Cardiac muscle cell (in vitro differentiated cells and primary cell): ENCODE results near the gene HOXB8. TPM values are rescaled to one million over a fixed set of nuclear protein-coding genes. Genes with fewer than 3 reads are reported as not detected.

Source experiments
- DNase-seq, 2 donors: peaks; one replicate each; pipeline versions ENCODE4 v3.0.0 to v3.0.0-alpha.2; 2010 to 2017; ENCODE audit warnings: low read depth in 1 of 2, low spot score in 1 of 2
- H3K27ac ChIP-seq: fragments of 200-600 bp; sonication (generic); 2 replicates; pipeline ENCODE4 v1.5.1; 2016
- H3K27me3 ChIP-seq: fragments of 200-600 bp; sonication (generic); 2 replicates; pipeline ENCODE4 v1.6.0; 2016; ENCODE audit warnings: control low read depth
- H3K36me3 ChIP-seq: fragments of 200-600 bp; sonication (generic); 2 replicates; pipeline ENCODE4 v1.5.1; 2016; ENCODE audit warnings: control low read depth
- H3K4me1 ChIP-seq: fragments of 200-600 bp; sonication (generic); 2 replicates; pipeline ENCODE4 v1.8.1; 2017; ENCODE audit warnings: low read depth, mild to moderate bottlenecking, mixed run types
- H3K4me3 ChIP-seq: fragments of 200-600 bp; sonication (generic); 2 replicates; pipeline ENCODE4 v1.5.1; 2016; ENCODE audit warnings: mild to moderate bottlenecking
- H3K9me3 ChIP-seq: fragments of 200-600 bp; sonication (generic); 2 replicates; pipeline ENCODE4 v1.5.1; 2017; ENCODE audit warnings: low read depth, mild to moderate bottlenecking, control low read depth
- CTCF ChIP-seq: IDR thresholded peaks from 2 replicates; pipeline ENCODE4 v1.5.1; 2012; ENCODE audit warnings: low read depth, mild to moderate bottlenecking, low read length
- polyA plus RNA-seq: library from polyadenylated mRNA; unstranded; fragments of >200 nt; fragmentation: Nextera tagmentation; extraction: Ambion mirVana; gene quantifications from 2 replicates; pipeline ENCODE4 v1.2.1, GENCODE V29; 2016
- total RNA-seq: library from RNA; depleted of rRNA; stranded (reverse); fragments of >200 nt; gene quantifications from 2 replicates; pipeline ENCODE4 v1.2.3, GENCODE V29; 2016

HOXB8 gene
- total and polyA plus RNA-seq, 2 experiments from 2014 or later: not detected

- no peak overlapping the region for H3K4me3 ChIP-seq
- TF ChIP-seq CTCF: no peak
These were observed 2.6 kb upstream of the HOXB8 start for GRCh38 chr17:48617471-48618255.

GRCh38 chr17:48616717-48617470 lies 1.8 kb upstream of the HOXB8 start:
- Histone ChIP-seq H3K27ac (no peak overlapping the region), H3K4me3 (no peak overlapping the region), H3K27me3 (peaks cover 100% of the 10 kb centered on the region), H3K9me3 (no peaks in the 10 kb centered on the region), H3K36me3 (no peaks in the 10 kb centered on the region), H3K4me1 (peaks cover 12% of the 10 kb centered on the region)
- TF ChIP-seq CTCF: no peak
- no peak for DNase-seq

More at GRCh38 chr17:48617471-48618255, 2.6 kb upstream of the HOXB8 start:
- H3K27ac ChIP-seq: no peak overlapping the region
- peaks cover 12% of the 10 kb centered on the region for H3K4me1 ChIP-seq
- H3K9me3 ChIP-seq: no peaks in the 10 kb centered on the region
- H3K27me3 ChIP-seq: peaks cover 100% of the 10 kb centered on the region
- H3K36me3 ChIP-seq: no peaks in the 10 kb centered on the region
- no peak for DNase-seq

GRCh38 chr17:48615963-48616716 lies 1.0 kb upstream of the HOXB8 start:
- Histone ChIP-seq H3K4me3 (no peak overlapping the region), H3K9me3 (no peaks in the 10 kb centered on the region), H3K36me3 (no peaks in the 10 kb centered on the region), H3K27ac (no peak overlapping the region), H3K4me1 (peaks cover 12% of the 10 kb centered on the region), H3K27me3 (peaks cover 100% of the 10 kb centered on the region)
- DNase-seq: no peak
- TF ChIP-seq CTCF: no peak

GRCh38 chr17:48613862-48614694 lies 1.0 kb downstream of the HOXB8 start:
- no peak for TF ChIP-seq CTCF
- no peaks in the 10 kb centered on the region for H3K36me3 ChIP-seq
- H3K27ac ChIP-seq: no peak overlapping the region
- H3K27me3 ChIP-seq: peaks cover 100% of the 10 kb centered on the region
- H3K9me3 ChIP-seq: no peaks in the 10 kb centered on the region
- no peak for DNase-seq
- H3K4me3 ChIP-seq: no peak overlapping the region
- peaks cover 8% of the 10 kb centered on the region for H3K4me1 ChIP-seq
